ENCODE results near the gene SMIM45.

The SMIM45 gene

GRCh38 chr22:41998361-41999261, 46.7 kb downstream of the SMIM45 start, which contains the start of gene WBP2NL:
WBP2NL (plus strand) TSS chr22:41998788; CDS start chr22:41998819, 31 bp downstream.
- DNase-seq, result peak; percentile 49 to 95 (median 82)
- Histone ChIP-seq H3K9me3 (no peaks in the 10 kb centered on the region), H3K4me3 (peak within 1 kb of the TSS; percentile 54 to 59), H3K27me3 (no peaks in the 10 kb centered on the region), H3K4me1 (peaks cover 0 to 8% of the 10 kb centered on the region in 2 donors), H3K27ac (peak within 1 kb of the TSS in 1 of 2 donors; percentile 60), H3K36me3 (peaks cover 0 to 7% of the 10 kb centered on the region in 2 donors)
- ATAC-seq, result peak; percentile 98
- intact Hi-C loops (cut with DNase I), result no loop called here
- no peak for TF ChIP-seq CTCF (IDR thresholded peaks at IDR 0.05)

GRCh38 chr22:42000466-42000865, 48.5 kb downstream of the SMIM45 start:
- no peak for TF ChIP-seq CTCF (IDR thresholded peaks at IDR 0.05)
- DNase-seq (no peak), ATAC-seq (no peak)
- Histone ChIP-seq H3K9me3 (no peaks in the 10 kb centered on the region), H3K36me3 (peaks cover 0 to 7% of the 10 kb centered on the region in 2 donors), H3K4me3 (no peak overlapping the region), H3K4me1 (peaks cover 0 to 8% of the 10 kb centered on the region in 2 donors), H3K27ac (no peak overlapping the region), H3K27me3 (no peaks in the 10 kb centered on the region)
- intact Hi-C loops (cut with DNase I), result no loop called here

- intact Hi-C loops (cut with DNase I), result no loop called here
- Histone ChIP-seq H3K4me3 (no peak overlapping the region), H3K36me3 (peaks cover 0 to 7% of the 10 kb centered on the region in 2 donors), H3K4me1 (peaks cover 0 to 8% of the 10 kb centered on the region in 2 donors), H3K27ac (no peak overlapping the region), H3K9me3 (no peaks in the 10 kb centered on the region), H3K27me3 (no peaks in the 10 kb centered on the region)
- DNase-seq, result no peak
- TF ChIP-seq CTCF (IDR thresholded peaks at IDR 0.05), result no peak
- no peak for ATAC-seq
Observed at GRCh38 chr22:42001121-42001520, 49.2 kb downstream of the SMIM45 start.

GRCh38 chr22:42001706-42002105, 49.8 kb downstream of the SMIM45 start:
- no peak for DNase-seq
- Histone ChIP-seq H3K36me3 (peaks cover 0 to 7% of the 10 kb centered on the region in 2 donors), H3K27ac (no peak overlapping the region), H3K4me3 (no peak overlapping the region), H3K27me3 (no peaks in the 10 kb centered on the region), H3K9me3 (no peaks in the 10 kb centered on the region), H3K4me1 (peaks cover 0 to 8% of the 10 kb centered on the region in 2 donors)
- no peak for ATAC-seq
- intact Hi-C loops (cut with DNase I), result no loop called here
- TF ChIP-seq CTCF (IDR thresholded peaks at IDR 0.05), result no peak

- peaks cover 0 to 25% of the 10 kb centered on the region in 2 donors for H3K9me3 ChIP-seq
- no peak for DNase-seq
- intact Hi-C loops (cut with DNase I), result no loop called here
- no peaks in the 10 kb centered on the region for H3K4me1 ChIP-seq
- no peak overlapping the region for H3K4me3 ChIP-seq
- TF ChIP-seq CTCF (IDR thresholded peaks at IDR 0.05), result no peak
- H3K27me3 ChIP-seq, result no peaks in the 10 kb centered on the region
- no peaks in the 10 kb centered on the region for H3K36me3 ChIP-seq
- no peak for ATAC-seq
- no peak overlapping the region for H3K27ac ChIP-seq
Observed at GRCh38 chr22:42007922-42008321, 56.0 kb downstream of the SMIM45 start.

Data from left lung (tissue), 4 donors.